ENCODE results near the gene GRIA1.

The GRIA1 gene

GRCh38 chr5:153500178-153500577, 9.7 kb downstream of the GRIA1 start:
- TF ChIP-seq, protein P1, sequence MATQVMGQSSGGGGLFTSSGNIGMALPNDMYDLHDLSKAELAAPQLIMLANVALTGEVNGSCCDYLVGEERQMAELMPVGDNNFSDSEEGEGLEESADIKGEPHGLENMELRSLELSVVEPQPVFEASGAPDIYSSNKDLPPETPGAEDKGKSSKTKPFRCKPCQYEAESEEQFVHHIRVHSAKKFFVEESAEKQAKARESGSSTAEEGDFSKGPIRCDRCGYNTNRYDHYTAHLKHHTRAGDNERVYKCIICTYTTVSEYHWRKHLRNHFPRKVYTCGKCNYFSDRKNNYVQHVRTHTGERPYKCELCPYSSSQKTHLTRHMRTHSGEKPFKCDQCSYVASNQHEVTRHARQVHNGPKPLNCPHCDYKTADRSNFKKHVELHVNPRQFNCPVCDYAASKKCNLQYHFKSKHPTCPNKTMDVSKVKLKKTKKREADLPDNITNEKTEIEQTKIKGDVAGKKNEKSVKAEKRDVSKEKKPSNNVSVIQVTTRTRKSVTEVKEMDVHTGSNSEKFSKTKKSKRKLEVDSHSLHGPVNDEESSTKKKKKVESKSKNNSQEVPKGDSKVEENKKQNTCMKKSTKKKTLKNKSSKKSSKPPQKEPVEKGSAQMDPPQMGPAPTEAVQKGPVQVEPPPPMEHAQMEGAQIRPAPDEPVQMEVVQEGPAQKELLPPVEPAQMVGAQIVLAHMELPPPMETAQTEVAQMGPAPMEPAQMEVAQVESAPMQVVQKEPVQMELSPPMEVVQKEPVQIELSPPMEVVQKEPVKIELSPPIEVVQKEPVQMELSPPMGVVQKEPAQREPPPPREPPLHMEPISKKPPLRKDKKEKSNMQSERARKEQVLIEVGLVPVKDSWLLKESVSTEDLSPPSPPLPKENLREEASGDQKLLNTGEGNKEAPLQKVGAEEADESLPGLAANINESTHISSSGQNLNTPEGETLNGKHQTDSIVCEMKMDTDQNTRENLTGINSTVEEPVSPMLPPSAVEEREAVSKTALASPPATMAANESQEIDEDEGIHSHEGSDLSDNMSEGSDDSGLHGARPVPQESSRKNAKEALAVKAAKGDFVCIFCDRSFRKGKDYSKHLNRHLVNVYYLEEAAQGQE (IDR thresholded peaks at IDR 0.05; ENCODE audit: insufficient read depth in 1 of 2, low read depth in 2 of 2, low read length in 2 of 2) = no peak
- TF ChIP-seq FOXP2 (optimal IDR thresholded peaks at IDR 0.05; ENCODE audit: borderline replicate concordance, extremely low read depth, extremely low read length, insufficient read depth) = no peak
- no peak for TF ChIP-seq POLR2AphosphoS5 (IDR thresholded peaks at IDR 0.05; ENCODE audit: low read depth, low read length)
- no peak for TF ChIP-seq SIN3A (IDR thresholded peaks at IDR 0.05; ENCODE audit: borderline replicate concordance, insufficient read depth, low read length)
- TF ChIP-seq TAF1 (IDR thresholded peaks at IDR 0.05; ENCODE audit: borderline replicate concordance, insufficient read depth, low read length) = no peak

DNA sequence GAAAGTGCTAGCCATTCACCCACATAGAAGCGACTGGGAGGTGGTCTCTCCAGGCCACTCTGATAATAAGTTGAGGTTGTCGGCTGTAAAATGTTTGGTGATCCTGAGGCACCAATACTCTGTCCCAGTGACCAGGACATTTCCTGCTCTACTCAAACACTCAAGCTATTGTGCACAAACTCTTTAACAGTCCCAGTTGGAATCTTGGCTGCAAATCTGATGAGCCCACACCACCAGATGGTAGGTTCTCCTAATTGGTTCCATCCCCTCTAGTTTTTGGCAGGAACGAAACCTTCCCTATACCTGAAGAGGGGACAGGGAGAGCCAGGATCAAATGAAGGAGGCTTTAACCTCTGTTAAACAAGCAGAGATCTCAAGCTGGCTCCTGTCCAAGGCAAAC, 14.3 kb downstream of the GRIA1 start:
- no peak for TF ChIP-seq FOXP2 (optimal IDR thresholded peaks at IDR 0.05; ENCODE audit: borderline replicate concordance, extremely low read depth, extremely low read length, insufficient read depth)
- no peak for TF ChIP-seq TAF1 (IDR thresholded peaks at IDR 0.05; ENCODE audit: borderline replicate concordance, insufficient read depth, low read length)
- no peak for TF ChIP-seq POLR2AphosphoS5 (IDR thresholded peaks at IDR 0.05; ENCODE audit: low read depth, low read length)
- TF ChIP-seq, protein P1 (IDR thresholded peaks at IDR 0.05; ENCODE audit: insufficient read depth in 1 of 2, low read depth in 2 of 2, low read length in 2 of 2) = no peak
- no peak for TF ChIP-seq SIN3A (IDR thresholded peaks at IDR 0.05; ENCODE audit: borderline replicate concordance, insufficient read depth, low read length)

GRCh38 chr5:153508700-153509099, 18.2 kb downstream of the GRIA1 start:
- TF ChIP-seq FOXP2 (optimal IDR thresholded peaks at IDR 0.05; ENCODE audit: borderline replicate concordance, extremely low read depth, extremely low read length, insufficient read depth) (no peak), TAF1 (IDR thresholded peaks at IDR 0.05; ENCODE audit: borderline replicate concordance, insufficient read depth, low read length) (no peak), SIN3A (IDR thresholded peaks at IDR 0.05; ENCODE audit: borderline replicate concordance, insufficient read depth, low read length) (no peak), POLR2AphosphoS5 (IDR thresholded peaks at IDR 0.05; ENCODE audit: low read depth, low read length) (no peak)
- TF ChIP-seq, protein P1 (IDR thresholded peaks at IDR 0.05; ENCODE audit: insufficient read depth in 1 of 2, low read depth in 2 of 2, low read length in 2 of 2) = no peak

GRCh38 chr5:153511622-153512021, 21.2 kb downstream of the GRIA1 start:
- no peak for TF ChIP-seq POLR2AphosphoS5 (IDR thresholded peaks at IDR 0.05; ENCODE audit: low read depth, low read length)
- no peak for TF ChIP-seq TAF1 (IDR thresholded peaks at IDR 0.05; ENCODE audit: borderline replicate concordance, insufficient read depth, low read length)
- TF ChIP-seq, protein P1 (IDR thresholded peaks at IDR 0.05; ENCODE audit: insufficient read depth in 1 of 2, low read depth in 2 of 2, low read length in 2 of 2) = no peak

DNA sequence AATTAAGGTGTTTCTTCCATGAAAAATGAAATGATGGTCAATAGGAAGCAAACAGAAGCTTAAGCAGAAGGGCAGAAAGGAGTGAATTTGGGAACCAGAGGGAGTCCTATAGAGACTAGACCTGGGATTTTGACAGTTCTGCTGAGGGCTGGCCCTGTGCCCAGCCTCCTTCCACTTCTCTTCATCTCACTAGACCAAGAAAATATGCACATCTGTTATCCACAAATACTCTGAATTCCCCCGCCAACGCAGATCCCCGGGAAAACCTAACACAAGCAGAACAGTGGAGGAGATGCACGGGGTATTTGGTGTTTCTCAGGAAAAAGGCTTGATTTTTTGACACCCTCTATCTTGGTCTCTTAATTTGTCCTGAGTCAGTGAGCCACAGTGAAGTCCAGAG, 22.7 kb downstream of the GRIA1 start:
- TF ChIP-seq FOXP2 (optimal IDR thresholded peaks at IDR 0.05; ENCODE audit: borderline replicate concordance, extremely low read depth, extremely low read length, insufficient read depth) = no peak
- TF ChIP-seq, protein P1 (IDR thresholded peaks at IDR 0.05; ENCODE audit: insufficient read depth in 1 of 2, low read depth in 2 of 2, low read length in 2 of 2) = no peak
- no peak for TF ChIP-seq POLR2AphosphoS5 (IDR thresholded peaks at IDR 0.05; ENCODE audit: low read depth, low read length)
- no peak for TF ChIP-seq TAF1 (IDR thresholded peaks at IDR 0.05; ENCODE audit: borderline replicate concordance, insufficient read depth, low read length)
- TF ChIP-seq SIN3A (IDR thresholded peaks at IDR 0.05; ENCODE audit: borderline replicate concordance, insufficient read depth, low read length) = no peak

Data from PFSK-1 (cell line).